Activated naive CD4-positive, alpha-beta T cell treated with anti-CD3 and anti-CD28 coated beads, Interleukin-2, amount 50 U/mL, for 72 hours (primary cell): ENCODE measurements around the gene TPM4. TPM values are rescaled to one million over a fixed set of nuclear protein-coding genes. Genes with fewer than 3 reads are reported as not detected.
"Not testable (repeated sequence)": the region's sequence is repeated elsewhere in the genome, so short reads cannot be mapped to it uniquely, and the experiment has no call there.

Experiments used
- ATAC-seq, 2 donors: fragments of 150-1000 bp; cut with Tn5 transposase; 2 replicates each; pipeline ENCODE4 v1.10.0; 2021; ENCODE audit warnings: mild to moderate bottlenecking in 2 of 2, moderate library complexity in 2 of 2
- DNase-seq, 2 donors: peaks; one replicate each; pipeline ENCODE4 v3.0.0; 2021 to 2022; ENCODE audit warnings: low spot score in 2 of 2
- H3K27ac Mint-ChIP-seq, 2 donors: one replicate each; pipeline ENCODE4 v1.8.0; 2022; ENCODE audit warnings: mild to moderate bottlenecking in 2 of 2, mixed read lengths in 2 of 2
- H3K36me3 Mint-ChIP-seq, 2 donors: one replicate each; pipeline ENCODE4 v1.8.0; 2022; ENCODE audit warnings: mixed read lengths in 2 of 2
- H3K9me3 Mint-ChIP-seq, 2 donors: one replicate each; pipeline ENCODE4 v1.8.0; 2022; ENCODE audit warnings: mixed read lengths in 2 of 2
- total RNA-seq, 2 donors: library from RNA; stranded (reverse); gene quantifications; one replicate each; pipeline ENCODE4 v1.2.3, GENCODE V29; 2022

The TPM4 gene
- 100 to 1,000 TPM; 405 to 411 TPM for total RNA-seq

GRCh38 chr19:16076154-16076957 is at the start of gene TPM4:
Gene TPM4 (plus strand): TSS chr19:16076495. CDS start chr19:16076566, 71 bp downstream.
- Mint-ChIP-seq H3K36me3 (peaks cover 27 to 42% of the 10 kb centered on the region in 2 donors), H3K27ac (peak within 1 kb of the TSS; percentile 98 to 99), H3K9me3 (no peaks in the 10 kb centered on the region)
- peak; percentile 87 to 93 for DNase-seq
- peak; percentile 62 to 73 for ATAC-seq

GRCh38 chr19:16026756-16027155 is 49.5 kb upstream of the TPM4 start:
- Mint-ChIP-seq H3K27ac (peak overlapping the region in 1 of 2 donors; percentile 45), H3K36me3 (no peaks in the 10 kb centered on the region), H3K9me3 (no peaks in the 10 kb centered on the region)
- DNase-seq (no peak), ATAC-seq (no peak)

- H3K27ac Mint-ChIP-seq: peak overlapping the region in 1 of 2 donors; percentile 45
- H3K36me3 Mint-ChIP-seq: no peaks in the 10 kb centered on the region
- DNase-seq (peak in 1 of 2 donors; percentile 54), ATAC-seq (peak; percentile 74 to 89)
- no peaks in the 10 kb centered on the region for H3K9me3 Mint-ChIP-seq
Observed at GRCh38 chr19:16027528-16027927, 48.8 kb upstream of the TPM4 start.

- not testable (repeated sequence) for H3K36me3 Mint-ChIP-seq, H3K27ac Mint-ChIP-seq, ATAC-seq, H3K9me3 Mint-ChIP-seq, DNase-seq
Observed at GRCh38 chr19:16030155-16030554, 46.1 kb upstream of the TPM4 start.

- Mint-ChIP-seq H3K27ac (peak overlapping the region in 1 of 2 donors; percentile 17), H3K36me3 (no peaks in the 10 kb centered on the region), H3K9me3 (no peaks in the 10 kb centered on the region)
- ATAC-seq (no peak), DNase-seq (peak in 1 of 2 donors; percentile 34)
Observed at GRCh38 chr19:16030964-16031871, 45.1 kb upstream of the TPM4 start.

GRCh38 chr19:16031872-16032200 is 44.5 kb upstream of the TPM4 start:
- H3K9me3 Mint-ChIP-seq: no peaks in the 10 kb centered on the region
- H3K27ac Mint-ChIP-seq: peak overlapping the region in 1 of 2 donors; percentile 17
- no peaks in the 10 kb centered on the region for H3K36me3 Mint-ChIP-seq
- ATAC-seq (no peak), DNase-seq (no peak)

GRCh38 chr19:16032509-16033135 is 43.7 kb upstream of the TPM4 start:
- no peak for DNase-seq
- no peaks in the 10 kb centered on the region for H3K9me3 Mint-ChIP-seq
- no peak for ATAC-seq
- H3K27ac Mint-ChIP-seq: peak overlapping the region in 1 of 2 donors; percentile 17
- no peaks in the 10 kb centered on the region for H3K36me3 Mint-ChIP-seq

GRCh38 chr19:16033136-16033530 is 43.2 kb upstream of the TPM4 start:
- Mint-ChIP-seq H3K9me3 (no peaks in the 10 kb centered on the region), H3K36me3 (no peaks in the 10 kb centered on the region), H3K27ac (peak overlapping the region in 1 of 2 donors; percentile 17)
- DNase-seq: no peak
- no peak for ATAC-seq

GRCh38 chr19:16033721-16034120 is 42.6 kb upstream of the TPM4 start:
- H3K36me3 Mint-ChIP-seq: no peaks in the 10 kb centered on the region
- no peaks in the 10 kb centered on the region for H3K9me3 Mint-ChIP-seq
- DNase-seq (no peak), ATAC-seq (no peak)
- no peak overlapping the region for H3K27ac Mint-ChIP-seq

GRCh38 chr19:16034180-16034579 is 42.1 kb upstream of the TPM4 start:
- Mint-ChIP-seq H3K36me3 (no peaks in the 10 kb centered on the region), H3K9me3 (no peaks in the 10 kb centered on the region), H3K27ac (no peak overlapping the region)
- ATAC-seq: no peak
- DNase-seq: no peak

- H3K9me3 Mint-ChIP-seq: no peaks in the 10 kb centered on the region
- ATAC-seq (no peak), DNase-seq (no peak)
- peak overlapping the region in 1 of 2 donors; percentile 55 for H3K27ac Mint-ChIP-seq
- H3K36me3 Mint-ChIP-seq: no peaks in the 10 kb centered on the region
Observed at GRCh38 chr19:16034958-16035560, 41.2 kb upstream of the TPM4 start.

- DNase-seq: peak in 1 of 2 donors; percentile 44
- Mint-ChIP-seq H3K9me3 (no peaks in the 10 kb centered on the region), H3K27ac (peak overlapping the region in 1 of 2 donors; percentile 55), H3K36me3 (no peaks in the 10 kb centered on the region)
- no peak for ATAC-seq
Observed at GRCh38 chr19:16035601-16036297, 40.5 kb upstream of the TPM4 start.

- Mint-ChIP-seq H3K36me3 (no peaks in the 10 kb centered on the region), H3K9me3 (no peaks in the 10 kb centered on the region), H3K27ac (no peak overlapping the region)
- DNase-seq (peak in 1 of 2 donors; percentile 38), ATAC-seq (no peak)
Observed at GRCh38 chr19:16036397-16036925, 39.8 kb upstream of the TPM4 start.

GRCh38 chr19:16036941-16037340 is 39.4 kb upstream of the TPM4 start:
- Mint-ChIP-seq H3K27ac (no peak overlapping the region), H3K36me3 (no peaks in the 10 kb centered on the region), H3K9me3 (no peaks in the 10 kb centered on the region)
- DNase-seq (no peak), ATAC-seq (no peak)

- ATAC-seq (no peak), DNase-seq (no peak)
- H3K9me3 Mint-ChIP-seq: no peaks in the 10 kb centered on the region
- H3K27ac Mint-ChIP-seq: no peak overlapping the region
- no peaks in the 10 kb centered on the region for H3K36me3 Mint-ChIP-seq
Observed at GRCh38 chr19:16037424-16038195, 38.7 kb upstream of the TPM4 start.
